HG02938 (cell line): ENCODE data around the gene FAM83C.

Experiments
- ATAC-seq: cut with Tn5 transposase; IDR thresholded peaks from one replicate; pipeline ENCODE4 v1.9.1; 2021; ENCODE audit warnings: mild to moderate bottlenecking, moderate library complexity; ENCODE audit not compliant: unreplicated experiment

FAM83C gene

GRCh38 chr20:35291654-35292503, at the start of gene FAM83C:
Gene FAM83C (minus strand): TSS chr20:35292425. CDS start chr20:35292304, 121 bp downstream.
- ATAC-seq, result no peak

GRCh38 chr20:35341366-35342028, 49.3 kb upstream of the FAM83C start:
- ATAC-seq, result no peak

- no peak for ATAC-seq
Observed at GRCh38 chr20:35340436-35340835, 48.2 kb upstream of the FAM83C start.

DNA sequence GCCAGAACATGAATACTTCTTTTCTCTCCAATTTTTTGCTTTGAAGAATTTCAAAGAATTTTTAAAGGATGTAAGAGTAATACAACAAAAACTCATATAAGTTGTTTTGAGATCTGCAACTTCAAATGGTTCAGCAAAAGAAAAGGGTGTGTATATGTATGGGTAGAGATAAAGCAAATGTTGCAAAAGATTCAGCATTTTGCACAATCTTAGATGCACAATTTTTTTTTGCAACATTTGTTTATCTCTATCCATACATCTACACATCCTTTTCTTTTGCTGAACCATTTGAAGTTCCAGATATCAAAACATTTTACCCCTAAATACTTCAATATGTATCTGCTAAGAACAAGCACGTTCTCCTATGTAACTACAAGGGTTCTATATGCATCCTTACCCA, 47.4 kb upstream of the FAM83C start:
- no peak for ATAC-seq

DNA sequence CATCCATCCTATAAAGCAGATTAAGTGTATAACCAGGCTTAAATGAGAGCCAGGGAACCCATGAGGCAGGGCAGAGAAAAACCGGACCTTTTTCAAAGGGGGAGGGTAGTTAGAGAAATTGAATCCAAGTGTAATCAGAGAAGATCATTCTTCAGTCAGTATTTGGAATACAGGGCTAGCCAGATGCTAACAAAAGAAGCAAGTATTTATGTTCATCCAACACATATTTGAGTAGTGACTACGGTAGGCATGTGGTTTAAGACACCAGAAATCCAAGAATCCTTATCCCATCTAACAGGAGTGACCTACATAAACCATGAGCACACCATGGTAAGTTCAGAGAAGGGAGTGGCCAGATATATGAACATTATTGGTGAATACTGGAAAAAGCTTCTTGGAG, 46.8 kb upstream of the FAM83C start:
- no peak for ATAC-seq

GRCh38 chr20:35334311-35335101, 42.3 kb upstream of the FAM83C start:
- no peak for ATAC-seq

DNA sequence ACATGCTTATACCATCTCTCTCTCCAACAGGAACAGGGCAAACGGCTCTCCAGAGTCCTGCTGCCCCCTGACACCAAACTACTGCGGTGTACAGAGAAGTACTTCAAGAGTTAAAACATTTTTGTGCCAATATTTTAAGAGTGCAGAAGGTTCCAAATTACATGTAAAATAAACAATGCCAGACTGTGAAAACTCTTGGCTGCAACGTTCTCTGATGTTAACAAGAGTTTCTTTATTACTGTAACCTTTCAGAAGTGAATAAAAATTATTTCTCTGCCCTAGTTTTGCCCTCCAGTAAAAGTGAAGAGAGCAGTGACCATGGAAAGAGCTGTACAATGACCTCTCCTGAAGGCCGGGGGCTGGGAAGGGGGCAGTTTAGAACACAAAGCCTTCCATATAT, 41.4 kb upstream of the FAM83C start:
- ATAC-seq, result no peak

GRCh38 chr20:35332540-35333200, 40.4 kb upstream of the FAM83C start:
- ATAC-seq, result no peak

- no peak for ATAC-seq
Observed at GRCh38 chr20:35329435-35330139, 37.4 kb upstream of the FAM83C start.

- no peak for ATAC-seq
Observed at GRCh38 chr20:35328689-35329088, 36.5 kb upstream of the FAM83C start.

DNA sequence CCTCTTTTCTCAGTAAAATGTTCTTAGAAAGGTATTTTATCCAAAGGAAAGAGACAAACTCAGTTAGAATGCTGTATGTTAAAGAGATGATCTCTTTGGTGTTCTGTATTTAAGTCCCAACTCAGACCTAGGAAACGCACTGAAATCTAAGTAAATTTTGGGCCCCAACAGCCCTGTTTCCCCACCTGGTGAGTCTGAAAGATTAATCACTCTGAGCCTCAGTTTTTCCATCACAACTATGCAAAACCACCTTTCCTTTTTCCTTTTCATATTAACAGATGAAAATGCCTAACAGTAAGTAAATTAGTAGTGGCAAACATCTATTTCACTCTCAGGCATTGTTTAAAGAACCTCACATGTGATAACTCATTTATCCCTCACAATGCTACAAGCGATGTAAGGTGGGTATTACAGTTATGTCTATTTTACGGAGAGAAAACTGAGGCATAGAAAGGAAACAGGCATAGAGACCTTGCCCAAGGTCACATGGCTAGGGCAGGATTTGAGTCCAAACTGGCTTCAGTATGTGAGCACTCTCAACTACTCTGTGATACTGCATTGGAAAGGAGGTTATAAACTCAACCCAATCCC, 36.0 kb upstream of the FAM83C start:
- no peak for ATAC-seq

DNA sequence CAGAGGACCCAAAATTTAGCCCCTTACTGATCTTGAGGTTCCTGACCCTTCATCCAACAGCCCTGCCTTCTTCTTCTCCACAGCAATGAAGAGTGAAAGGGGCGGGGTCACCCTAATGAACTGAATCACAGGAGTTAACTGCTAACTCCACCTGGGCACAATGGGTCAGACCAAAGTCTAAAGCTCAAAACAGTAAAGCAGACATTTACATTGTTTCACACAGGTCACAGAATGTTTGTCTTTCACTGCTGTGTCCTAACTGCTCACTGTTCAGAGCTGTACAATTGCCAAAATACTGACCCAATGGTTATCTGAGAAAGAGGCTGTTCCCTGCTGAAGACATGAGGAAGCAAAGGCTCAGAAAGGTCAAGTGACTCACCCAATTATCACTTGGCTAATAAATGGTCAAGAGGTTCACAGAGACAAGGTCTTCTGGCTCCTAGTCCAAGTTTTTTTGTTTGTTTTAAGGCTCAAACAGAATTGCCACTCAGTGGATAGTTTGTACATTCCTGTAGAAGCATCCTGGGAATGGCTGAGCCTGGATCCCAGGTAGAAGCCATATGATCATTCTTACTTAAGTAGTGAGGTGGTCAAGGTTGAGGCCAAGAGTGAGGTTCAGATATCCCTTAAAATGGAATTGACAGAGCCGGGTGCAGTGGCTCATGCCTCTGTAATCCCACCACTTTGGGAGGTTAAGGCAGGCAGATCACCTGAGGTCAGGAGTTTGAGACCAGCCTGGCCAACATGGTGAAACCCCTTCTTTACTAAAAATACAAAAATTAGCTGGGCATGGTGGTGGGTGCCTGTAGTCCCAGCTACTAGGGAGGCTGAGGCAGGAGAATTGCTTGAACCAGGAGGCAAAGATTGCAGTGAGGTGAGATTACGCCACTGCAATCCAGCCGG, 35.1 kb upstream of the FAM83C start:
- no peak for ATAC-seq

- ATAC-seq, result no peak
Observed at GRCh38 chr20:35326740-35327073, 34.5 kb upstream of the FAM83C start.

- no peak for ATAC-seq
Observed at GRCh38 chr20:35326021-35326739, 34.0 kb upstream of the FAM83C start.

DNA sequence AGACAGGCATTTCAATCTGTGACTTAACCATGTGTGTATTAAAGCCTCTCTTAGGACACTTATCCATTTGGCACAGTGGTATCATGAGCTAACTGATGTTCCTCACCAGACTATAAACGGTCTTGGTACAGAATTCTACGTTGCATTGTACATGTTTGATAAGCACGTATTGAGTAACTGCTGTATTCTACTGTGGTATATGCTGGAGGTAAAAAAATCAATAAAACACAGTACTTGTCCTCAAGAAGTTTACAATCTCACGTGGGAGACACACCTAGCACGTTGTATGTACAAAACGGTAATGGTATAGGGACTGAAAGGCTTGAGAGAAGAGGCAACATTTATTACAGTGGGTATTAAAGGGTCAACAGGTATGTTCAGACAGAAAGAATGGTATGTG, 33.2 kb upstream of the FAM83C start:
- ATAC-seq, result no peak

GRCh38 chr20:35320396-35321126, 28.3 kb upstream of the FAM83C start:
- no peak for ATAC-seq

- no peak for ATAC-seq
Observed at GRCh38 chr20:35319871-35320197, 27.6 kb upstream of the FAM83C start.
